Activated CD4-positive, CD25-positive, alpha-beta regulatory T cell treated with anti-CD3 and anti-CD28 coated beads, Interleukin-2, amount 50 U/mL, for 72 hours (primary cell): ENCODE data around the gene SERPINA1.
"Not testable (repeated sequence)": the region's sequence is repeated elsewhere in the genome, so short reads cannot be mapped to it uniquely, and the experiment has no call there.

Source experiments
- DNase-seq: peaks from one replicate; pipeline ENCODE4 v3.0.0; 2021

The SERPINA1 gene

GRCh38 chr14:94368956-94369355 lies 19.4 kb downstream of the SERPINA1 start:
- peak; percentile 16 for DNase-seq

- peak; percentile 16 for DNase-seq
These were observed 20.2 kb downstream of the SERPINA1 start for GRCh38 chr14:94368243-94368590.

GRCh38 chr14:94367347-94368242 lies 20.8 kb downstream of the SERPINA1 start:
- DNase-seq = peak; percentile 3

GRCh38 chr14:94366146-94366915 lies 22.1 kb downstream of the SERPINA1 start, which contains the start of gene SERPINA2:
SERPINA2 (minus strand) TSS chr14:94366698.
- DNase-seq = peak; percentile 2

GRCh38 chr14:94365624-94366023 lies 22.8 kb downstream of the SERPINA1 start:
- DNase-seq = no peak

- no peak for DNase-seq
These were observed 23.4 kb downstream of the SERPINA1 start for GRCh38 chr14:94364964-94365363.

GRCh38 chr14:94364037-94364436 lies 24.4 kb downstream of the SERPINA1 start:
- no peak for DNase-seq

GRCh38 chr14:94363151-94363624 lies 25.2 kb downstream of the SERPINA1 start:
- no peak for DNase-seq

GRCh38 chr14:94362614-94363133 lies 25.7 kb downstream of the SERPINA1 start:
- DNase-seq = no peak

GRCh38 chr14:94361682-94362081 lies 26.7 kb downstream of the SERPINA1 start:
- DNase-seq = no peak

- no peak for DNase-seq
These were observed 27.3 kb downstream of the SERPINA1 start for GRCh38 chr14:94360945-94361565.

- DNase-seq = no peak
These were observed 31.2 kb downstream of the SERPINA1 start for GRCh38 chr14:94357166-94357565.

- no peak for DNase-seq
These were observed 31.9 kb downstream of the SERPINA1 start for GRCh38 chr14:94356379-94357056.

GRCh38 chr14:94355191-94355794 lies 33.1 kb downstream of the SERPINA1 start:
- no peak for DNase-seq

GRCh38 chr14:94354638-94355185 lies 33.7 kb downstream of the SERPINA1 start:
- no peak for DNase-seq

- not testable (repeated sequence) for DNase-seq
These were observed 34.2 kb downstream of the SERPINA1 start for GRCh38 chr14:94354190-94354589.

- DNase-seq = no peak
These were observed 39.1 kb downstream of the SERPINA1 start for GRCh38 chr14:94349276-94349675.

GRCh38 chr14:94348836-94349235 lies 39.6 kb downstream of the SERPINA1 start:
- no peak for DNase-seq

GRCh38 chr14:94346841-94347240 lies 41.6 kb downstream of the SERPINA1 start:
- no peak for DNase-seq

GRCh38 chr14:94346065-94346786 lies 42.2 kb downstream of the SERPINA1 start:
- DNase-seq = not testable (repeated sequence)
